ENCODE data around the gene RUNX2. TPM values are rescaled to one million over a fixed set of nuclear protein-coding genes. Genes with fewer than 3 reads are reported as not detected.

RUNX2 gene
- total and polyA plus RNA-seq, 2 donors from 2014 or later: 2.3 to 4.7 TPM

DNA sequence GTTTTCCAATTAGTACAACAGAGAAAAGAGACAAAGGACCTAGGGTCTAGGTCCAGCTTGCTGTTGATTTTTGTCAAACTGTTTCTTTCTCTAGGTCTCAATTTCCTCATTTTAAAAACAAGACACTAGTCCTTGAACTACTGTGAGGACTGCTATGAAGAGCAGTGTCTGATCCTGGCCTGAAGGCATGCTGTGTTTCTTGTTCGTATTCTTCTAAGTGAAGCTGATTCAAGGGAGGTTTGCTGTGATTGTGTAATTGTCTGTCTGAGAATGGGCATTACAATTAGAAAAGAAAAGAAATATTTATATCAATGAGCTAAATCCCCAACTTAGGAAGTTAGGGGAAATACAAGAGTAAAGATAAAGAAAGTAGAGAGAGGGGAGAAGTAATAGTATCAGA is 277.8 kb downstream of the RUNX2 start:
- DNase-seq (no peak), FAIRE-seq (no peak)
- TF ChIP-seq, protein P1, sequence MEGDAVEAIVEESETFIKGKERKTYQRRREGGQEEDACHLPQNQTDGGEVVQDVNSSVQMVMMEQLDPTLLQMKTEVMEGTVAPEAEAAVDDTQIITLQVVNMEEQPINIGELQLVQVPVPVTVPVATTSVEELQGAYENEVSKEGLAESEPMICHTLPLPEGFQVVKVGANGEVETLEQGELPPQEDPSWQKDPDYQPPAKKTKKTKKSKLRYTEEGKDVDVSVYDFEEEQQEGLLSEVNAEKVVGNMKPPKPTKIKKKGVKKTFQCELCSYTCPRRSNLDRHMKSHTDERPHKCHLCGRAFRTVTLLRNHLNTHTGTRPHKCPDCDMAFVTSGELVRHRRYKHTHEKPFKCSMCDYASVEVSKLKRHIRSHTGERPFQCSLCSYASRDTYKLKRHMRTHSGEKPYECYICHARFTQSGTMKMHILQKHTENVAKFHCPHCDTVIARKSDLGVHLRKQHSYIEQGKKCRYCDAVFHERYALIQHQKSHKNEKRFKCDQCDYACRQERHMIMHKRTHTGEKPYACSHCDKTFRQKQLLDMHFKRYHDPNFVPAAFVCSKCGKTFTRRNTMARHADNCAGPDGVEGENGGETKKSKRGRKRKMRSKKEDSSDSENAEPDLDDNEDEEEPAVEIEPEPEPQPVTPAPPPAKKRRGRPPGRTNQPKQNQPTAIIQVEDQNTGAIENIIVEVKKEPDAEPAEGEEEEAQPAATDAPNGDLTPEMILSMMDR (IDR thresholded peaks at IDR 0.05; ENCODE audit: borderline replicate concordance, extremely low read depth, insufficient read depth): no peak
- Histone ChIP-seq H3K4me3 (ENCODE audit: low read length in 3 of 3) (no peak overlapping the region), H3K9ac (ENCODE audit: low read length in 3 of 3) (no peak overlapping the region), H3K27ac (ENCODE audit: low read depth in 2 of 2, low read length in 2 of 2) (no peak overlapping the region), H3K9me3 (ENCODE audit: control insufficient read depth in 2 of 3, insufficient read depth in 1 of 3, low read length in 3 of 3) (no peaks in the 10 kb centered on the region), H3K36me3 (ENCODE audit: control insufficient read depth in 2 of 3, insufficient read depth in 3 of 3, low read length in 3 of 3) (no peaks in the 10 kb centered on the region), H3K4me1 (ENCODE audit: control insufficient read depth in 2 of 3, insufficient read depth in 2 of 3, low read depth in 1 of 3, low read length in 3 of 3) (no peaks in the 10 kb centered on the region), H3K27me3 (ENCODE audit: control insufficient read depth, insufficient read depth, low read length) (no peaks in the 10 kb centered on the region)
- intact Hi-C loops (cut with DNase I): no loop called here

DNA sequence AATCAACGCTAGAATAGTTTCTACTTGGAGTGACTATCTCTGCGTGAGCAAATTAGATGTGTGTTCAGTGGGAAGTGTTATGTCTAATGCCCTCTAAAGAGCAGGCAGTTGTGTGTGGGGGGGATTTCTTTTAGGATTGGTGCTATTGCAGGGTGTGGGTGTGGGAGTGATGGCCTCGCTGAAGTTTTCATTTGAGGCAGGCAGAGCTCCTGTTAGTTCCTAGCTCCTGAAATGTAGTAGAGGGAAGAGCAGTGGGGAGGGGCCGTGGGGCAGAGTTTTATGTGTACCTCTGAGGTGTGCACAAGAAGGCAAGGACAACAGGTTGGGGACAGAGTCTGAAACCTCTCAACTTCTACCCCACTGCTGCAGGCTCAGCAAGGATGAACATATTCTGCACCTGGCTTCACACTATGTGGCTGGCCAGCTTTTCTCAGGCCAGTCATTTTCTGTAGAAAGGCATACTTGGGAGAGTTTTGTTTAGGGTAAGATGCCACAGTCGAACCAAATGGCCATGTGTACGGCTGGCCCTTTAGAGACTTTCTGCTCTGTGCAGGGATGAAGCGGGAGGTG is 278.8 kb downstream of the RUNX2 start:
- no peak for FAIRE-seq
- no peak overlapping the region for H3K9ac ChIP-seq (ENCODE audit: low read length in 3 of 3)
- intact Hi-C loops (cut with DNase I): no loop called here

DNA sequence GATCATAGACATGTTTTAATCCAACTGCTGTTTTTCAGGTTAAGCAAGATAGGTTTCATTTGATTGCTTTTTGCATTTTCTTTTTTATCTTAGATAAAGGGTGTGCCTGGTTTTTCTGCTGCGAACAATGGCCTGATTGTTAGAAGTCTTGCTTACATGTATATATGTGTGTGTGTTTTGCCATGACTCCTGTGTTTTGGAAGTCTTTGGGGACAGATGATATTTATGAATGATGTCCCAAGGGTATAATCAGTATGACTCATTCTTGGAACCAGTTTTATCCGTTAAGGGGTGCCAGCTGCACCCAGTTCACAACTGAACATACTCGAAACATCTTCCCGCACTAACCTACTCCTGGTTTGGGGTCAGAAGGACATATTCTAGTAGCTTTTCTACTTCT is 279.7 kb downstream of the RUNX2 start:
- no peak overlapping the region for H3K27ac ChIP-seq (ENCODE audit: low read depth in 2 of 2, low read length in 2 of 2)
- H3K4me3 ChIP-seq (ENCODE audit: low read length in 3 of 3): no peak overlapping the region
- no peak overlapping the region for H3K9ac ChIP-seq (ENCODE audit: low read length in 3 of 3)
- DNase-seq: peak in 2 of 5 donors; percentile 39 to 46
- no peaks in the 10 kb centered on the region for H3K27me3 ChIP-seq (ENCODE audit: control insufficient read depth, insufficient read depth, low read length)
- peaks cover 0 to under 1% (median 0%) of the 10 kb centered on the region in 3 donors for H3K9me3 ChIP-seq (ENCODE audit: control insufficient read depth in 2 of 3, insufficient read depth in 1 of 3, low read length in 3 of 3)
- no peaks in the 10 kb centered on the region for H3K4me1 ChIP-seq (ENCODE audit: control insufficient read depth in 2 of 3, insufficient read depth in 2 of 3, low read depth in 1 of 3, low read length in 3 of 3)
- FAIRE-seq: no peak
- intact Hi-C loops (cut with DNase I): no loop called here
- H3K36me3 ChIP-seq (ENCODE audit: control insufficient read depth in 2 of 3, insufficient read depth in 3 of 3, low read length in 3 of 3): no peaks in the 10 kb centered on the region
- TF ChIP-seq, protein P1 (IDR thresholded peaks at IDR 0.05; ENCODE audit: borderline replicate concordance, extremely low read depth, insufficient read depth): no peak

More for the DNA sequence above, 278.8 kb downstream of the RUNX2 start:
- TF ChIP-seq, protein P1 (IDR thresholded peaks at IDR 0.05; ENCODE audit: borderline replicate concordance, extremely low read depth, insufficient read depth): no peak
- Histone ChIP-seq H3K9me3 (ENCODE audit: control insufficient read depth in 2 of 3, insufficient read depth in 1 of 3, low read length in 3 of 3) (no peaks in the 10 kb centered on the region), H3K4me1 (ENCODE audit: control insufficient read depth in 2 of 3, insufficient read depth in 2 of 3, low read depth in 1 of 3, low read length in 3 of 3) (no peaks in the 10 kb centered on the region), H3K4me3 (ENCODE audit: low read length in 3 of 3) (no peak overlapping the region), H3K27ac (ENCODE audit: low read depth in 2 of 2, low read length in 2 of 2) (no peak overlapping the region), H3K36me3 (ENCODE audit: control insufficient read depth in 2 of 3, insufficient read depth in 3 of 3, low read length in 3 of 3) (no peaks in the 10 kb centered on the region), H3K27me3 (ENCODE audit: control insufficient read depth, insufficient read depth, low read length) (no peaks in the 10 kb centered on the region)
- no peak for DNase-seq
